SK-N-SH treated with all-trans-retinoic acid at 6 μM for 48 hours (cell line): ENCODE measurements around the gene ANGPT4.
A peak's percentile ranks its signal among the peaks of the same experiment; 100 is the strongest.

Experiments
- ATAC-seq: fragments of 200-7000 bp; cut with Tn5 transposase; 3 replicates; pipeline ENCODE4 v1.9.1; 2020; ENCODE audit warnings: mild to moderate bottlenecking, moderate library complexity
- ARNTL ChIP-seq: fragments of 450-650 bp; formaldehyde crosslinking; IDR thresholded peaks from 2 replicates; pipeline ENCODE4 v1.5.0; 2020; ENCODE audit warnings: low read depth, mild to moderate bottlenecking, moderate library complexity, borderline replicate concordance
- BACH2 ChIP-seq: fragments of 250-450 bp; sonication (Bioruptor Pico); IDR thresholded peaks from 2 replicates; pipeline ENCODE4 v1.9.0; 2021; ENCODE audit warnings: mild to moderate bottlenecking, borderline replicate concordance
- CSDC2 ChIP-seq: fragments of 250-450 bp; sonication (Bioruptor Pico); IDR thresholded peaks from 2 replicates; pipeline ENCODE4 v1.5.0; 2020; ENCODE audit warnings: mild to moderate bottlenecking, moderate library complexity
- ESRRG ChIP-seq: fragments of 250-450 bp; sonication (Bioruptor Pico); IDR thresholded peaks from 2 replicates; pipeline ENCODE4 v1.6.1; 2021; ENCODE audit warnings: mild to moderate bottlenecking
- GLIS3 ChIP-seq: fragments of 250-450 bp; sonication (Bioruptor Pico); IDR thresholded peaks from 2 replicates; pipeline ENCODE4 v1.5.0; 2020; ENCODE audit warnings: mild to moderate bottlenecking, moderate library complexity
- ISL1 ChIP-seq: fragments of 250-450 bp; sonication (Bioruptor Pico); IDR thresholded peaks from 2 replicates; pipeline ENCODE4 v2.1.2; 2022; ENCODE audit warnings: mild to moderate bottlenecking, moderate library complexity
- OSR1 ChIP-seq: fragments of 250-450 bp; sonication (Bioruptor Pico); IDR thresholded peaks from 2 replicates; pipeline ENCODE4 v1.8.0; 2022; ENCODE audit warnings: moderate library complexity, mild to moderate bottlenecking, inconsistent platforms
- PPARA ChIP-seq: fragments of 250-450 bp; sonication (Bioruptor Pico); IDR thresholded peaks from 2 replicates; pipeline ENCODE4 v1.5.0; 2020; ENCODE audit warnings: mild to moderate bottlenecking, borderline replicate concordance
- RARB ChIP-seq: fragments of 250-450 bp; sonication (Bioruptor Pico); IDR thresholded peaks from 2 replicates; pipeline ENCODE4 v1.8.0; 2021; ENCODE audit warnings: mild to moderate bottlenecking, moderate library complexity
- SNAI2 ChIP-seq: fragments of 250-450 bp; sonication (Bioruptor Pico); IDR thresholded peaks from 2 replicates; pipeline ENCODE4 v1.5.0; 2020; ENCODE audit warnings: mild to moderate bottlenecking, moderate library complexity
- TCF4 ChIP-seq: fragments of 250-450 bp; sonication (Bioruptor Pico); IDR thresholded peaks from 2 replicates; pipeline ENCODE4 v1.8.0; 2021; ENCODE audit warnings: mild to moderate bottlenecking, moderate library complexity, borderline replicate concordance
- TOX ChIP-seq: fragments of 250-450 bp; sonication (Bioruptor Pico); IDR thresholded peaks from 2 replicates; pipeline ENCODE4 v1.8.0; 2021; ENCODE audit warnings: mild to moderate bottlenecking, moderate library complexity, borderline replicate concordance
- ZFP3 ChIP-seq: fragments of 250-450 bp; sonication (Bioruptor Pico); IDR thresholded peaks from 2 replicates; pipeline ENCODE4 v1.5.0; 2020; ENCODE audit warnings: mild to moderate bottlenecking, moderate library complexity
- ZFP30 ChIP-seq: fragments of 450-650 bp; formaldehyde crosslinking; IDR thresholded peaks from 2 replicates; pipeline ENCODE4 v1.5.0; 2022; ENCODE audit warnings: mild to moderate bottlenecking, moderate library complexity
- ZNF70 ChIP-seq: fragments of 450-650 bp; formaldehyde crosslinking; IDR thresholded peaks from 2 replicates; pipeline ENCODE4 v1.5.0; 2020; ENCODE audit warnings: mild to moderate bottlenecking, moderate library complexity
- ZNF8 ChIP-seq: fragments of 450-650 bp; formaldehyde crosslinking; IDR thresholded peaks from 2 replicates; pipeline ENCODE4 v1.5.0; 2020; ENCODE audit warnings: mild to moderate bottlenecking, moderate library complexity
- TF ChIP-seq, protein P1 (sequence below): fragments of 250-450 bp; sonication (Bioruptor Pico); IDR thresholded peaks from 2 replicates; pipeline ENCODE4 v1.5.1; 2020; ENCODE audit warnings: low read depth, mild to moderate bottlenecking, moderate library complexity
- TF ChIP-seq, protein P2 (sequence below): fragments of 250-450 bp; sonication (Bioruptor Pico); IDR thresholded peaks from 2 replicates; pipeline ENCODE4 v1.5.0; 2020; ENCODE audit warnings: mild to moderate bottlenecking, moderate library complexity
- TF ChIP-seq, protein P3 (sequence below): fragments of 250-450 bp; sonication (Bioruptor Pico); IDR thresholded peaks from 2 replicates; pipeline ENCODE4 v1.5.1; 2021; ENCODE audit warnings: mild to moderate bottlenecking, moderate library complexity
- TF ChIP-seq, protein P4 (sequence below): fragments of 250-450 bp; sonication (Bioruptor Pico); IDR thresholded peaks from 2 replicates; pipeline ENCODE4 v1.8.0; 2021; ENCODE audit warnings: low read depth, mild to moderate bottlenecking, moderate library complexity, borderline replicate concordance
- TF ChIP-seq, protein P5 (sequence below): fragments of 250-450 bp; sonication (Bioruptor Pico); IDR thresholded peaks from 2 replicates; pipeline ENCODE4 v1.8.0; 2020; ENCODE audit warnings: mild to moderate bottlenecking, moderate library complexity, borderline replicate concordance

ANGPT4 gene

DNA sequence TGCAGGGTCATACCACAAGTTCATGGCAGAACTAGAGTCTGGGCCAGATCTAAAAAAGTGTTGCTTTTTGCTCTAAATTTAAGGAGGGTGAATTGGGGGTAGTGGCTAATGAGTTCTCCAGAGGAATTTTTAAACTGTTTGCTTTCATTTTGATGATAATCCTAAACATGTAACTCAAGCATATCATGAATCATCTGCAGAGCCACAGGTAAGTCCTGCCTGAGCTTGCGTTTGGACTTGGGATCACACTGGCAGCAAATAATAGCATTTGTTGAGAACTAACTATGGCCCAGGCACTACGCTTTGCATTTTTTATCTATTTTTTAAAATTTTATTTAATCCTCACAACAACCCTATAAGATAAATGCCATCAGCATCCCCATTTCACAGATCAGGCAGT is 55.2 kb downstream of the ANGPT4 start:
- TF ChIP-seq TCF4 (CRISPR knock-in tag) (no peak), ZNF8 (CRISPR knock-in tag) (no peak), GLIS3 (CRISPR knock-in tag) (no peak), ESRRG (no peak), BACH2 (CRISPR knock-in tag) (no peak)
- TF ChIP-seq, protein P1, sequence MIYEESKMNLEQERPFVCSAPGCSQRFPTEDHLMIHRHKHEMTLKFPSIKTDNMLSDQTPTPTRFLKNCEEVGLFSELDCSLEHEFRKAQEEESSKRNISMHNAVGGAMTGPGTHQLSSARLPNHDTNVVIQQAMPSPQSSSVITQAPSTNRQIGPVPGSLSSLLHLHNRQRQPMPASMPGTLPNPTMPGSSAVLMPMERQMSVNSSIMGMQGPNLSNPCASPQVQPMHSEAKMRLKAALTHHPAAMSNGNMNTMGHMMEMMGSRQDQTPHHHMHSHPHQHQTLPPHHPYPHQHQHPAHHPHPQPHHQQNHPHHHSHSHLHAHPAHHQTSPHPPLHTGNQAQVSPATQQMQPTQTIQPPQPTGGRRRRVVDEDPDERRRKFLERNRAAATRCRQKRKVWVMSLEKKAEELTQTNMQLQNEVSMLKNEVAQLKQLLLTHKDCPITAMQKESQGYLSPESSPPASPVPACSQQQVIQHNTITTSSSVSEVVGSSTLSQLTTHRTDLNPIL, result no peak
- no peak for ATAC-seq

DNA sequence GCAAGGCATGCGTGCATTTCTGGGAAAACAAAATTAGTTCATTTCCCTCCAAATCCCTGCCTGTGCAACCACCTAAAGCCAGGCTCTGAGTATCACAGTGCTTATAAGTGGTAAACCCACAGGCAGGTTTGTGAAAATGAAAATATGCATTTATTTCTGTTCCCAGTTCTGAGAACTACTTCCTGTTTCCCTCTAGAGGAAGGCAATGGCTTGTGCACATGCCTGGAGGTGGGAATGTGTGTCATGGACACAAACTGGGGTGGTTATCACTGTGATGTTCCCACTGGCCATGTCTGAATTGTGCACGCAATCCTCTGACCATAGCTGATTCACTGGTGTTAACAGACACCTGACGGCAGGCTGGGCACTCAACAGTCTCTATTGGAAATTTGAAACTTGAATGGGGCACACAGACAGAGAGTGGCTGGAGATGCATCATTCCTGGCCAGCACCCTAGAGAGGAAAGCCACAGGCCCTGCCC is 56.3 kb downstream of the ANGPT4 start:
- TF ChIP-seq TCF4 (CRISPR knock-in tag) (no peak), ISL1 (no peak), ARNTL (CRISPR knock-in tag) (no peak), ZNF8 (CRISPR knock-in tag) (no peak), SNAI2 (no peak), ZNF70 (CRISPR knock-in tag) (no peak), RARB (no peak), OSR1 (CRISPR knock-in tag) (no peak), ZFP30 (CRISPR knock-in tag) (no peak), CSDC2 (CRISPR knock-in tag) (no peak), ZFP3 (no peak), BACH2 (CRISPR knock-in tag) (no peak)
- TF ChIP-seq, protein P2, sequence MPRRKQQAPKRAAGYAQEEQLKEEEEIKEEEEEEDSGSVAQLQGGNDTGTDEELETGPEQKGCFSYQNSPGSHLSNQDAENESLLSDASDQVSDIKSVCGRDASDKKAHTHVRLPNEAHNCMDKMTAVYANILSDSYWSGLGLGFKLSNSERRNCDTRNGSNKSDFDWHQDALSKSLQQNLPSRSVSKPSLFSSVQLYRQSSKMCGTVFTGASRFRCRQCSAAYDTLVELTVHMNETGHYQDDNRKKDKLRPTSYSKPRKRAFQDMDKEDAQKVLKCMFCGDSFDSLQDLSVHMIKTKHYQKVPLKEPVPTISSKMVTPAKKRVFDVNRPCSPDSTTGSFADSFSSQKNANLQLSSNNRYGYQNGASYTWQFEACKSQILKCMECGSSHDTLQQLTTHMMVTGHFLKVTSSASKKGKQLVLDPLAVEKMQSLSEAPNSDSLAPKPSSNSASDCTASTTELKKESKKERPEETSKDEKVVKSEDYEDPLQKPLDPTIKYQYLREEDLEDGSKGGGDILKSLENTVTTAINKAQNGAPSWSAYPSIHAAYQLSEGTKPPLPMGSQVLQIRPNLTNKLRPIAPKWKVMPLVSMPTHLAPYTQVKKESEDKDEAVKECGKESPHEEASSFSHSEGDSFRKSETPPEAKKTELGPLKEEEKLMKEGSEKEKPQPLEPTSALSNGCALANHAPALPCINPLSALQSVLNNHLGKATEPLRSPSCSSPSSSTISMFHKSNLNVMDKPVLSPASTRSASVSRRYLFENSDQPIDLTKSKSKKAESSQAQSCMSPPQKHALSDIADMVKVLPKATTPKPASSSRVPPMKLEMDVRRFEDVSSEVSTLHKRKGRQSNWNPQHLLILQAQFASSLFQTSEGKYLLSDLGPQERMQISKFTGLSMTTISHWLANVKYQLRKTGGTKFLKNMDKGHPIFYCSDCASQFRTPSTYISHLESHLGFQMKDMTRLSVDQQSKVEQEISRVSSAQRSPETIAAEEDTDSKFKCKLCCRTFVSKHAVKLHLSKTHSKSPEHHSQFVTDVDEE (CRISPR knock-in tag), result no peak
- TF ChIP-seq, protein P3, sequence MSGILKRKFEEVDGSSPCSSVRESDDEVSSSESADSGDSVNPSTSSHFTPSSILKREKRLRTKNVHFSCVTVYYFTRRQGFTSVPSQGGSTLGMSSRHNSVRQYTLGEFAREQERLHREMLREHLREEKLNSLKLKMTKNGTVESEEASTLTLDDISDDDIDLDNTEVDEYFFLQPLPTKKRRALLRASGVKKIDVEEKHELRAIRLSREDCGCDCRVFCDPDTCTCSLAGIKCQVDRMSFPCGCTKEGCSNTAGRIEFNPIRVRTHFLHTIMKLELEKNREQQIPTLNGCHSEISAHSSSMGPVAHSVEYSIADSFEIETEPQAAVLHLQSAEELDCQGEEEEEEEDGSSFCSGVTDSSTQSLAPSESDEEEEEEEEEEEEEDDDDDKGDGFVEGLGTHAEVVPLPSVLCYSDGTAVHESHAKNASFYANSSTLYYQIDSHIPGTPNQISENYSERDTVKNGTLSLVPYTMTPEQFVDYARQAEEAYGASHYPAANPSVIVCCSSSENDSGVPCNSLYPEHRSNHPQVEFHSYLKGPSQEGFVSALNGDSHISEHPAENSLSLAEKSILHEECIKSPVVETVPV, result no peak
- TF ChIP-seq, protein P4, sequence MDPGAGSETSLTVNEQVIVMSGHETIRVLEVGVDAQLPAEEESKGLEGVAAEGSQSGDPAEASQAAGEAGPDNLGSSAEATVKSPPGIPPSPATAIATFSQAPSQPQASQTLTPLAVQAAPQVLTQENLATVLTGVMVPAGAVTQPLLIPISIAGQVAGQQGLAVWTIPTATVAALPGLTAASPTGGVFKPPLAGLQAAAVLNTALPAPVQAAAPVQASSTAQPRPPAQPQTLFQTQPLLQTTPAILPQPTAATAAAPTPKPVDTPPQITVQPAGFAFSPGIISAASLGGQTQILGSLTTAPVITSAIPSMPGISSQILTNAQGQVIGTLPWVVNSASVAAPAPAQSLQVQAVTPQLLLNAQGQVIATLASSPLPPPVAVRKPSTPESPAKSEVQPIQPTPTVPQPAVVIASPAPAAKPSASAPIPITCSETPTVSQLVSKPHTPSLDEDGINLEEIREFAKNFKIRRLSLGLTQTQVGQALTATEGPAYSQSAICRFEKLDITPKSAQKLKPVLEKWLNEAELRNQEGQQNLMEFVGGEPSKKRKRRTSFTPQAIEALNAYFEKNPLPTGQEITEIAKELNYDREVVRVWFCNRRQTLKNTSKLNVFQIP (CRISPR knock-in tag), result no peak
- TF ChIP-seq, protein P5, sequence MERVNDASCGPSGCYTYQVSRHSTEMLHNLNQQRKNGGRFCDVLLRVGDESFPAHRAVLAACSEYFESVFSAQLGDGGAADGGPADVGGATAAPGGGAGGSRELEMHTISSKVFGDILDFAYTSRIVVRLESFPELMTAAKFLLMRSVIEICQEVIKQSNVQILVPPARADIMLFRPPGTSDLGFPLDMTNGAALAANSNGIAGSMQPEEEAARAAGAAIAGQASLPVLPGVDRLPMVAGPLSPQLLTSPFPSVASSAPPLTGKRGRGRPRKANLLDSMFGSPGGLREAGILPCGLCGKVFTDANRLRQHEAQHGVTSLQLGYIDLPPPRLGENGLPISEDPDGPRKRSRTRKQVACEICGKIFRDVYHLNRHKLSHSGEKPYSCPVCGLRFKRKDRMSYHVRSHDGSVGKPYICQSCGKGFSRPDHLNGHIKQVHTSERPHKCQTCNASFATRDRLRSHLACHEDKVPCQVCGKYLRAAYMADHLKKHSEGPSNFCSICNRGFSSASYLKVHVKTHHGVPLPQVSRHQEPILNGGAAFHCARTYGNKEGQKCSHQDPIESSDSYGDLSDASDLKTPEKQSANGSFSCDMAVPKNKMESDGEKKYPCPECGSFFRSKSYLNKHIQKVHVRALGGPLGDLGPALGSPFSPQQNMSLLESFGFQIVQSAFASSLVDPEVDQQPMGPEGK (CRISPR knock-in tag), result no peak
- ATAC-seq, result no peak

DNA sequence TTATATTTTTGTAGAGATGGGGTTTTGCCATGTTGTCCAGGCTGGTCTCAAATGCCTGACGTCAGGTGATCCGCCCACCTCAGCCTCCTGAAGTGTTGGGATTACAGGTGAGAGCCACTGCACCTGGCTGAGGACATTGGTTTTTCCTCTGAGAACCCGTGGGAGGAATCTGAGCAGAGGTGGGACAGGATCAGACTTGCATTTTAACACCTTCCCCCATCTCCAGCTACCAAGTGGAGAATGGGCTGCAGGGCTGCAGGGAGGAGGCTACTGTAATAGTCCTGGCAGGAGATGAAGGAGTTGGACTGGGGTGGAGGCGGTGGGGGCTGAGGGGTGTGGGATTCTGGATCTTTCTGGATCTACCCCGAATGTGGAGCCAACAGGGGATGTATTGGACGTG is 58.1 kb downstream of the ANGPT4 start:
- no peak for ATAC-seq
- TF ChIP-seq ZFP30 (CRISPR knock-in tag), result no peak
- no peak for TF ChIP-seq CSDC2 (CRISPR knock-in tag)
- TF ChIP-seq BACH2 (CRISPR knock-in tag), result no peak
- TF ChIP-seq ZNF8 (CRISPR knock-in tag), result no peak

DNA sequence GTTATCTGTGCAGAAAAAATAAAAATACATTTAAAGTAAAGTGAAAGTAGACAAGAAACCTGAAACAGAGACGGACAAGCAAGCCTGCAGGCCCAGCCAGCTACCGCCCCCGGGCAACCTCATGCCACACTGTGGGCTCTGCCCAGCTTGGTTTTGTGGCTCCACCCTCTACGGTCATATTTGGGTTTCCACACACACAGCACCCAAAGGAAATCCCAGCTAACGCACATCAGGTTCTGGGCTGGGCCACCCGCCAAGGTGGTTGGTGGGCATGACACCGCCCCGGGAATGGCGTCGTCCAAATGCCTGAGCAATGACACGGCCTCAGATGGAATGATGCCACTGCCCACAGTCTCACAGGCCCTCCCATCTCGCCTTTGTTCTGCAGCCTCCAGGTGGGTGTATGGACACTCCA is 59.8 kb downstream of the ANGPT4 start:
- peak; percentile 93 for ATAC-seq
- TF ChIP-seq PPARA (CRISPR knock-in tag) (no peak), SNAI2 (no peak), GLIS3 (CRISPR knock-in tag) (no peak), ZFP3 (no peak), BACH2 (CRISPR knock-in tag) (no peak), ZNF70 (CRISPR knock-in tag) (no peak), TOX (CRISPR knock-in tag) (no peak)
- TF ChIP-seq, protein P1, result no peak
- TF ChIP-seq, protein P2 (CRISPR knock-in tag), result no peak
